Left lung (tissue), 10 donors: ENCODE measurements around the gene BCORL1. TPM values are rescaled to one million over a fixed set of nuclear protein-coding genes. Genes with fewer than 3 reads are reported as not detected.

ENCODE experiments used
- ATAC-seq: fragments of 200-7000 bp; cut with Tn5 transposase; one replicate; pipeline ENCODE4 v1.9.1; 2020; ENCODE audit warnings: moderate library complexity
- DNase-seq, 4 donors: peaks; one replicate each; pipeline ENCODE4 v3.0.0-alpha.2; 2013 to 2020
- H3K27ac ChIP-seq, 2 donors: fragments of 200-600 bp; sonication (generic) in 1 of 2; one replicate each; pipeline versions ENCODE4 v1.5.0 to v1.8.0; 2020 to 2021
- H3K27me3 ChIP-seq, 2 donors: fragments of 200-600 bp; sonication (generic) in 1 of 2; one replicate each; pipeline versions ENCODE4 v1.5.0 to v1.8.0; 2020 to 2021
- H3K36me3 ChIP-seq, 2 donors: fragments of 200-600 bp; sonication (generic) in 1 of 2; one replicate each; pipeline versions ENCODE4 v1.5.0 to v1.8.0; 2020 to 2021
- H3K4me1 ChIP-seq, 2 donors: fragments of 200-600 bp; one replicate each; pipeline ENCODE4 v1.8.0; 2021
- H3K4me3 ChIP-seq, 2 donors: fragments of 200-600 bp; sonication (generic) in 1 of 2; one replicate each; pipeline versions ENCODE4 v1.5.0 to v1.8.0; 2020 to 2021; ENCODE audit warnings: mild to moderate bottlenecking in 1 of 2
- H3K9me3 ChIP-seq, 2 donors: fragments of 200-600 bp; sonication (generic) in 1 of 2; one replicate each; pipeline versions ENCODE4 v1.5.0 to v1.8.0; 2020 to 2021
- CTCF ChIP-seq, 2 donors: fragments of 200-600 bp; sonication (generic) in 1 of 2; IDR thresholded peaks; one replicate each; pipeline versions ENCODE4 v1.5.0 to v1.8.0; 2021; ENCODE audit warnings: antibody characterized with exemption in 2 of 2
- intact Hi-C, 2 donors: fragments of 100-400 bp; cut with DNase I; formaldehyde crosslinking; loops; one replicate each; pipeline versions ENCODE4 v1.11.2 to v1.14.2; 2022
- polyA plus RNA-seq, 6 donors: library from polyadenylated mRNA; unstranded; fragments of 120-200 nt; gene quantifications; one replicate each; pipeline ENCODE4 v1.2.1, GENCODE V29; 2013; ENCODE audit not compliant: insufficient read length in 6 of 6
- total RNA-seq, 2 donors: library from RNA; stranded (reverse); fragmentation: NEBNext Ultra II Directional; extraction: Animal tissue kit (Norgen Biotek cat#: 25700); gene quantifications; one replicate each; pipeline ENCODE4 v1.2.1, GENCODE V29; 2021
- donor health status: DM: no; HTN: yes; CAD: no.
- donor health status: DM: no; HTN: no; CAD: no.

The BCORL1 gene
- total and polyA plus RNA-seq, 8 donors = 12.1 to 20.7 (median 18.8) TPM

- Histone ChIP-seq H3K9me3 (no peaks in the 10 kb centered on the region), H3K36me3 (peaks cover 0 to 77% of the 10 kb centered on the region in 2 donors), H3K27ac (no peak overlapping the region), H3K4me1 (no peaks in the 10 kb centered on the region), H3K27me3 (no peaks in the 10 kb centered on the region), H3K4me3 (no peak overlapping the region)
- TF ChIP-seq CTCF (IDR thresholded peaks at IDR 0.05) = no peak
- intact Hi-C loops = no loop called here
- DNase-seq = no peak
- ATAC-seq = no peak
These were observed 51.7 kb downstream of the BCORL1 start for GRCh38 chrX:130034178-130034577.

- intact Hi-C loops = no loop called here
- peak in 1 of 4 donors; percentile 54 for DNase-seq
These were observed 57.4 kb downstream of the BCORL1 start for GRCh38 chrX:130039847-130040246.

GRCh38 chrX:130047416-130047815 lies 65.0 kb downstream of the BCORL1 start:
- Histone ChIP-seq H3K4me3 (no peak overlapping the region), H3K36me3 (peaks cover 0 to 69% of the 10 kb centered on the region in 2 donors), H3K4me1 (no peaks in the 10 kb centered on the region), H3K27ac (no peak overlapping the region), H3K27me3 (no peaks in the 10 kb centered on the region), H3K9me3 (no peaks in the 10 kb centered on the region)
- DNase-seq (no peak), ATAC-seq (no peak)
- no peak for TF ChIP-seq CTCF (IDR thresholded peaks at IDR 0.05)
- intact Hi-C loops = no loop called here

More at GRCh38 chrX:130039847-130040246, 57.4 kb downstream of the BCORL1 start:
- H3K27me3 ChIP-seq = no peaks in the 10 kb centered on the region
- no peaks in the 10 kb centered on the region for H3K4me1 ChIP-seq
- peak; percentile 26 for ATAC-seq
- peaks cover 0 to 79% of the 10 kb centered on the region in 2 donors for H3K36me3 ChIP-seq
- no peak overlapping the region for H3K27ac ChIP-seq
- no peaks in the 10 kb centered on the region for H3K9me3 ChIP-seq
- no peak overlapping the region for H3K4me3 ChIP-seq
- TF ChIP-seq CTCF (IDR thresholded peaks at IDR 0.05) = no peak

GRCh38 chrX:130048686-130049222 lies 66.3 kb downstream of the BCORL1 start:
- Histone ChIP-seq H3K27me3 (no peaks in the 10 kb centered on the region), H3K4me3 (no peak overlapping the region), H3K9me3 (no peaks in the 10 kb centered on the region), H3K27ac (no peak overlapping the region), H3K36me3 (peaks cover 0 to 75% of the 10 kb centered on the region in 2 donors), H3K4me1 (no peaks in the 10 kb centered on the region)
- no peak for TF ChIP-seq CTCF (IDR thresholded peaks at IDR 0.05)
- intact Hi-C loops = no loop called here
- DNase-seq (no peak), ATAC-seq (no peak)

GRCh38 chrX:130049821-130050220 lies 67.4 kb downstream of the BCORL1 start:
- no peak for ATAC-seq
- Histone ChIP-seq H3K36me3 (peaks cover 0 to 77% of the 10 kb centered on the region in 2 donors), H3K27ac (no peak overlapping the region), H3K27me3 (no peaks in the 10 kb centered on the region), H3K9me3 (no peaks in the 10 kb centered on the region), H3K4me1 (no peaks in the 10 kb centered on the region), H3K4me3 (no peak overlapping the region)
- no peak for TF ChIP-seq CTCF (IDR thresholded peaks at IDR 0.05)
- intact Hi-C loops = no loop called here
- no peak for DNase-seq
